Upper lobe of left lung (tissue), 4 donors: ENCODE results near the gene GRID1.

Source experiments
- CTCF ChIP-seq, 6 experiments: fragments of 450-650 bp in 4 of 6; fragments of 200-600 bp in 2 of 6; sonication (generic) in 2 of 6; IDR thresholded peaks; one replicate each; pipeline ENCODE4 v1.5.1; 2016 to 2019; ENCODE audit warnings: antibody characterized with exemption in 6 of 6
- POLR2A ChIP-seq, 4 donors: fragments of 450-650 bp; IDR thresholded peaks; one replicate each; pipeline ENCODE4 v1.5.1; 2016 to 2017; ENCODE audit warnings: antibody characterized with exemption in 4 of 4, mild to moderate bottlenecking in 2 of 4
- POLR2AphosphoS5 ChIP-seq, 2 donors: sonication (generic); formaldehyde crosslinking; IDR thresholded peaks; one replicate each; pipeline ENCODE4 v1.5.1; 2017; ENCODE audit warnings: antibody characterized with exemption in 2 of 2

- TF ChIP-seq CTCF (IDR thresholded peaks at IDR 0.05) (no peak), POLR2A (IDR thresholded peaks at IDR 0.05) (no peak), POLR2AphosphoS5 (IDR thresholded peaks at IDR 0.05) (no peak)
Observed at GRCh38 chr10:85902051-85902450, 464.5 kb downstream of the GRID1 start.
